ENCODE results near the gene BOK. TPM values are rescaled to one million over a fixed set of nuclear protein-coding genes. Genes with fewer than 3 reads are reported as not detected.
"Not testable (repeated sequence)": the region's sequence is repeated elsewhere in the genome, so short reads cannot be mapped to it uniquely, and the experiment has no call there.

Gene BOK
- total RNA-seq, 1 experiment from 2014 or later: not detected

DNA sequence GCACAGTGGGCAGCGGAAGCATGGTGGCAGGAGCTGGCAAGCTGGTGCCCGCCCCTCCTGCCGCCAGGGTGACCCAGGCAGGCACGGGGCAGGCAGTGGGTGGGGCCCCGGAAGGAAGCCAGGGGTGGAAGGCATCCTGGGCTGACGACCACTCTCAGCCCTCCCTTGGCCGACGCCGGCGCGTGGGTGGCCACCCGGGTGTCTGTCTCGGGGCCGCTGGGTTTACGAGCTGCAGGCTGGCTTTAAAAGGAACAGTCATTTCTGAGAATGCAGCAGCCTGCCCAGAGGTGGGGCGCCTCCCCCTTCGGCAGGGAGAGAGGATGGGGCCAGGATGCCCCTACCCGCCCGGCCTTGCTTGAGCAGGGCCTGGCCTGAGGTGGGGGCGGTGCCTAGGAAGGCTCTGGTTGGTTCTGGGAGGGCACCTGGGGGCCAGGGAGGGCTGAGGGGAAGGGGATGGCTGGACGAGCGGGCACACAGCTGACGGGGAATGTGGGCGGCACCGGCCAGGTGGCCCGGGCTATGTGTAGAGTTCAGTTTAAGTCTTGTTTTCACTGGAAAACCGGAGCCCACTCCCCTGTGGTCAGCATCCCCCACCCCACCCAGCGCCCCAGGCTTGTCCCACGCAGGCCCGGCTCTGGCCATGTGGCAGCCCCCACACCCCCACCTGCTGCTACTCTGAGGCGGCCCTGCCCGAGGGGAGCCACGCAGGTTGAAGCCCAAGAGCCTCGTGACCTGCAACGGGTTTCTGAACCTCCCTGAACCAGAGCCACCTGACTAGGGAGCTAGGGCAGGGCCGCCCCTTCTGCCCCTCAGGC is 6.3 kb downstream of the BOK start:
- H3K4me2 ChIP-seq (ENCODE audit: low read depth, low read length, poor library complexity, severe bottlenecking): no peak overlapping the region

DNA sequence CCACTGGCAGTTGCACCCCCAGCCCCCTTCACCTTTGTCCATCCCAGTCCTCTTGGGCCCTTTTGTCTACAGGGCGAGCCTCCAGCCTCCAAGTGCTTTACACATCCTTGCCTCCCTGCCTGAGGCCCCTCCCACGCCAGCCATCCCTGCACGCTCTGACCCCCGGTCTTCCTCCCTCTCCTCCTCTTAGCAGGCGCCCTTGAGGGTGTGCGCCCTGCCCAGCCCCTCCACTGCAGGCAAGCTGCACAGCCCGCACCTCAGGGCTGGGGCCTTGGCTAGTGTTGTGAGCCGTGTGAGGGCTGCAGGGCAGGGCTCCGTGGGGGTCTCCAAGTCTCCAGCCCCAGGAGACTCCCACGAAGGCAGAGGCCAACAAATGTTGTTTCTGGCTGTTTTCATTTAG is 6.9 kb downstream of the BOK start:
- Histone ChIP-seq H3K9me2 (replicated peaks; ENCODE audit: insufficient read depth, low read length) (no peaks in the 10 kb centered on the region), H3K9me3 (ENCODE audit: low read length) (no peaks in the 10 kb centered on the region), H3K27me3 (ENCODE audit: low read length) (no peaks in the 10 kb centered on the region), H3K9ac (ENCODE audit: low read length) (no peak overlapping the region), H3K4me2 (ENCODE audit: low read depth, low read length, poor library complexity, severe bottlenecking) (no peak overlapping the region), H3K79me2 (ENCODE audit: low read length) (no peaks in the 10 kb centered on the region), H3K4me3 (ENCODE audit: low read length) (no peak overlapping the region), H4K20me1 (ENCODE audit: insufficient read depth, low read depth, low read length) (no peaks in the 10 kb centered on the region), H3K27ac (ENCODE audit: low read length) (no peak overlapping the region), H2AFZ (ENCODE audit: low read length) (no peak overlapping the region), H3K36me3 (ENCODE audit: insufficient read depth, low read length) (no peaks in the 10 kb centered on the region), H3K4me1 (ENCODE audit: low read length) (peaks cover 5% of the 10 kb centered on the region; the same call in 1 of the 2 replicates)
- no peak for DNase-seq

More for the DNA sequence above, 6.3 kb downstream of the BOK start:
- no peaks in the 10 kb centered on the region for H3K9me2 ChIP-seq (replicated peaks; ENCODE audit: insufficient read depth, low read length)
- peaks cover 5% of the 10 kb centered on the region; the same call in 1 of the 2 replicates for H3K4me1 ChIP-seq (ENCODE audit: low read length)
- H3K79me2 ChIP-seq (ENCODE audit: low read length): no peaks in the 10 kb centered on the region
- H3K4me3 ChIP-seq (ENCODE audit: low read length): no peak overlapping the region; the same call in 1 of the 2 replicates
- no peak overlapping the region for H2AFZ ChIP-seq (ENCODE audit: low read length)
- no peak overlapping the region for H3K27ac ChIP-seq (ENCODE audit: low read length)
- H3K36me3 ChIP-seq (ENCODE audit: insufficient read depth, low read length): no peaks in the 10 kb centered on the region
- no peaks in the 10 kb centered on the region for H3K9me3 ChIP-seq (ENCODE audit: low read length)
- H4K20me1 ChIP-seq (ENCODE audit: insufficient read depth, low read depth, low read length): no peaks in the 10 kb centered on the region
- H3K27me3 ChIP-seq (ENCODE audit: low read length): no peaks in the 10 kb centered on the region
- no peak for DNase-seq
- no peak overlapping the region for H3K9ac ChIP-seq (ENCODE audit: low read length)

DNA sequence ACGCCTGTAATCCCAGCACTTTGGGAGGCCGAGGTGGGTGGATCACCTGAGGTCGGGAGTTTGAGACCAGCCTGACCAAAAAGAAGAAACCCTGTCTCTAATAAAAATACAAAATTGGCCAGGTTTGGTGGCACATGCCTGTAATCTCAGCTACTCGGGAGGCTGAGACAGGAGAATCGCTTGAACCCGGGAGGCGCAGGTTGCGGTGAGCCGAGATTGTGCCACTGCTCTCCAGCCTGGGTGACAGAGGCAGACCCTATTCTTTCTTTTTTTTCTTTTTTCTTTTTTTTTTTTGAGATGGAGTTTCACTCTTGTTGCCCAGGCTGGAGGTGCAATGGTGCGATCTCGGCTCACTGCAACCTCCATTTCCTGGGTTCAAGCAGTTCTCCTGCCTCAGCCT is 7.5 kb downstream of the BOK start:
- not testable (repeated sequence) for DNase-seq; H4K20me1 ChIP-seq (ENCODE audit: insufficient read depth, low read depth, low read length)

DNA sequence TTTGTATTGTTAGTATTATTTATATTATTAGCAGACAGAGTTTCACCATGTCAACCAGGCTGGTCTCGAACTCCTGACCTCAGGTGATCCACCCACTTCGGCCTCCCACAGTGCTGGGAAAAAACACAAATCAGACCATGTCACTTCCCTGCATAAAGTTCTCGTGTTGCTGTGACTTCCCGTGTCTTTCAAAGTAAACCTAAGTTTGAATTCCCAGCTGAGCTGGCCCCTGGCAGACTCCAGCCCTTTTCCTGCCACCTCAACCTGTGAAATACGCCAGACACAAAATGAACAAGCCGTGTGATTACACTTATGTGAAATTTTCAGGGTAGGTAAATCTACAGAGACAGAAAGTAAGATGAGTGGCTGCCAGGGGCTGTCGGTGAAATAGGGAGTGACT is 7.9 kb downstream of the BOK start:
- H4K20me1 ChIP-seq (ENCODE audit: insufficient read depth, low read depth, low read length): no peaks in the 10 kb centered on the region
- no peak overlapping the region for H3K4me2 ChIP-seq (ENCODE audit: low read depth, low read length, poor library complexity, severe bottlenecking)
- H2AFZ ChIP-seq (ENCODE audit: low read length): no peak overlapping the region
- no peak overlapping the region for H3K4me3 ChIP-seq (ENCODE audit: low read length)
- no peaks in the 10 kb centered on the region for H3K9me3 ChIP-seq (ENCODE audit: low read length)
- H3K9ac ChIP-seq (ENCODE audit: low read length): no peak overlapping the region
- peaks cover 5% of the 10 kb centered on the region; the same call in 1 of the 2 replicates for H3K4me1 ChIP-seq (ENCODE audit: low read length)
- H3K79me2 ChIP-seq (ENCODE audit: low read length): no peaks in the 10 kb centered on the region
- H3K27me3 ChIP-seq (ENCODE audit: low read length): no peaks in the 10 kb centered on the region
- no peaks in the 10 kb centered on the region for H3K36me3 ChIP-seq (ENCODE audit: insufficient read depth, low read length)
- no peaks in the 10 kb centered on the region for H3K9me2 ChIP-seq (replicated peaks; ENCODE audit: insufficient read depth, low read length)
- no peak for DNase-seq
- H3K27ac ChIP-seq (ENCODE audit: low read length): no peak overlapping the region

More for the DNA sequence above, 7.5 kb downstream of the BOK start:
- not testable (repeated sequence) for H2AFZ ChIP-seq (ENCODE audit: low read length); H3K4me2 ChIP-seq (ENCODE audit: low read depth, low read length, poor library complexity, severe bottlenecking); H3K9me3 ChIP-seq (ENCODE audit: low read length); H3K9ac ChIP-seq (ENCODE audit: low read length); H3K9me2 ChIP-seq (replicated peaks; ENCODE audit: insufficient read depth, low read length); H3K36me3 ChIP-seq (ENCODE audit: insufficient read depth, low read length); H3K4me1 ChIP-seq (ENCODE audit: low read length); H3K4me3 ChIP-seq (ENCODE audit: low read length); H3K27ac ChIP-seq (ENCODE audit: low read length); H3K27me3 ChIP-seq (ENCODE audit: low read length); H3K79me2 ChIP-seq (ENCODE audit: low read length)

DNA sequence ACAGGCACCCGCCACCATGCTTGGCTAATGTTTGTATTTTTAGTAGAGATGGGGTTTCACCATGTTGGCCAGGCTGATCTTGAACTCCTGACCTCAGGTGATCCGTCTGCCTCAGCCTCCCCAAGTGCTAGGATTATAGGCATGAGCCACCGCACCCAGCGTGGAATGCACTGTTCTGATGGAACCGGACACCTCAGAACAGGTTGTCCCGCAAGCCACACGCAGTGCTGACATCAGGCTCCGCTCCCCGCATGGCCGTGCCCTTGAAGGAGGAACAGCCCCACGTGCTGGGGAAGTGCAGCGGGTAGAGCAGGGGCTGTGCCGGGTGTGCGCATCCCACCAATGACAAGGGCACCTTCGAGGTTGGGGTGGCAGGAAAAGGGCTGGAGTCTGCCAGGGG is 8.7 kb downstream of the BOK start:
- H3K27ac ChIP-seq (ENCODE audit: low read length); H3K4me3 ChIP-seq (ENCODE audit: low read length); H3K9ac ChIP-seq (ENCODE audit: low read length); H4K20me1 ChIP-seq (ENCODE audit: insufficient read depth, low read depth, low read length); H3K79me2 ChIP-seq (ENCODE audit: low read length); H3K27me3 ChIP-seq (ENCODE audit: low read length); DNase-seq; H2AFZ ChIP-seq (ENCODE audit: low read length); H3K9me2 ChIP-seq (replicated peaks; ENCODE audit: insufficient read depth, low read length); H3K9me3 ChIP-seq (ENCODE audit: low read length); H3K4me2 ChIP-seq (ENCODE audit: low read depth, low read length, poor library complexity, severe bottlenecking); H3K4me1 ChIP-seq (ENCODE audit: low read length); H3K36me3 ChIP-seq (ENCODE audit: insufficient read depth, low read length): not testable (repeated sequence)

DNA sequence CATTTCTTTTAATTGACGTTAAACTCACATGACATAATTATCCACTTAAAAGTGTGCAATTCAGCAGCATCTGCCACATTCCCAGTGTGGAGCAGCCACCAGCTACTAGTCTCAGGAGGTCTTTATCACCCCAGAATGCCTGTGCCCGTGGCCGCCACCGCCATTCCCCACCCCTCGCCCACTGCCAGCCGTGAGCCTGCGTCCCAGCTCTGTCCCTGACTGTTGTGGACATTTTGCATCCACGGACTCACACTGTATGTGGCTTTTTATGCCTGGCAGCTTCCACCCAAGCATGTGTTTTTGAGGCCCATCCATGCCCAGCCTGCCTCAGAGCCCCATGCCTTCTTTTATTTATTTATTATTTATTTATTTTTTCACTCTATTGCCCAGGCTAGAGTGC is 9.2 kb downstream of the BOK start:
- Histone ChIP-seq H3K4me2 (ENCODE audit: low read depth, low read length, poor library complexity, severe bottlenecking) (no peak overlapping the region), H3K9ac (ENCODE audit: low read length) (no peak overlapping the region), H2AFZ (ENCODE audit: low read length) (no peak overlapping the region), H3K4me3 (ENCODE audit: low read length) (no peak overlapping the region), H3K79me2 (ENCODE audit: low read length) (no peaks in the 10 kb centered on the region), H3K9me3 (ENCODE audit: low read length) (no peaks in the 10 kb centered on the region), H3K36me3 (ENCODE audit: insufficient read depth, low read length) (no peaks in the 10 kb centered on the region), H3K4me1 (ENCODE audit: low read length) (peaks cover 5% of the 10 kb centered on the region; the same call in 1 of the 2 replicates), H4K20me1 (ENCODE audit: insufficient read depth, low read depth, low read length) (no peaks in the 10 kb centered on the region), H3K27ac (ENCODE audit: low read length) (no peak overlapping the region), H3K9me2 (replicated peaks; ENCODE audit: insufficient read depth, low read length) (no peaks in the 10 kb centered on the region), H3K27me3 (ENCODE audit: low read length) (no peaks in the 10 kb centered on the region)
- DNase-seq: no peak

DNA sequence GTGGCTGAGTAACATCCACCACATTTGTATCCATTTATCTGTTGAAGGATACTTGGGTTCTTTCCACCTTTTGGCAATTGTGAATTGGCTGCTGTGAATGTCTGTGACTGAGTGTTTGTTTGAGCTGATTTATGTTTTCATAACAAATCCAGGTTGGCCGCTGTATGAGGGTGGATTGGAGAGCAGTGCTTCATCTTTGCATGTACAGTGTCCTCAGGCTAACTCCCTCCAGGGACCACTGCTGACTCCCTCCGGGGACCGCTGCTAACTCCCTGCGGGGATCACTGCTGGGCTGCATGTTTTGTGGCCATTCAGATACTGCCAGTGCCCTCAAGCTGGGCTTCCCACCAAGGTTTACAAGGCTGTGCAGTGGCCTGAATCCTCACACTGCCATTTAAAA is 10.2 kb downstream of the BOK start:
- Histone ChIP-seq H3K9me2 (replicated peaks; ENCODE audit: insufficient read depth, low read length) (no peaks in the 10 kb centered on the region), H4K20me1 (ENCODE audit: insufficient read depth, low read depth, low read length) (no peaks in the 10 kb centered on the region), H3K79me2 (ENCODE audit: low read length) (no peaks in the 10 kb centered on the region), H3K9ac (ENCODE audit: low read length) (no peak overlapping the region), H3K27ac (ENCODE audit: low read length) (no peak overlapping the region), H3K9me3 (ENCODE audit: low read length) (no peaks in the 10 kb centered on the region), H3K4me3 (ENCODE audit: low read length) (no peak overlapping the region), H3K27me3 (ENCODE audit: low read length) (no peaks in the 10 kb centered on the region), H3K4me2 (ENCODE audit: low read depth, low read length, poor library complexity, severe bottlenecking) (no peak overlapping the region), H3K36me3 (ENCODE audit: insufficient read depth, low read length) (no peaks in the 10 kb centered on the region; the same call in 1 of the 2 replicates), H3K4me1 (ENCODE audit: low read length) (peaks cover 5% of the 10 kb centered on the region; the same call in 1 of the 2 replicates), H2AFZ (ENCODE audit: low read length) (no peak overlapping the region)
- no peak for DNase-seq

DNA sequence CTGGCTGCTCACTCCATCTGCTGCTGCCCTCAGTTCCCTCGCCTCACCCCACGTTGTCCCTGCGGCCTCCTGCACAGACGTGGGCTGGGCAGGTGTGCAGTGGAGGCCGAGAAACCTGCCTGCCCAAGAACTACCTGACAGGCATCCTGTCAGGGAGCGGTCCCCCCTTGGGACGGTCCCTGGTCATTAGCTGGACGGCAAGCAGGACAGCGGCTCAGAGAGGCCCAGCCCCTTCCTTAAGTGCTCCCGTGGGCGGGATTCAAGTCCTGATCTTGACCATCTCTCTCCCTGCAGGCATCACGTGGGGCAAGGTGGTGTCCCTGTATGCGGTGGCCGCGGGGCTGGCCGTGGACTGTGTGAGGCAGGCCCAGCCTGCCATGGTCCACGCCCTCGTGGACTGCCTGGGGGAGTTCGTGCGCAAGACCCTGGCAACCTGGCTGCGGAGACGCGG is 11.3 kb downstream of the BOK start:
- Histone ChIP-seq H3K79me2 (ENCODE audit: low read length) (no peaks in the 10 kb centered on the region), H3K9me3 (ENCODE audit: low read length) (no peaks in the 10 kb centered on the region)

More for the DNA sequence above, 11.3 kb downstream of the BOK start:
- Histone ChIP-seq H3K9ac (ENCODE audit: low read length) (no peak overlapping the region), H2AFZ (ENCODE audit: low read length) (no peak overlapping the region), H4K20me1 (ENCODE audit: insufficient read depth, low read depth, low read length) (no peaks in the 10 kb centered on the region), H3K27me3 (ENCODE audit: low read length) (no peaks in the 10 kb centered on the region), H3K36me3 (ENCODE audit: insufficient read depth, low read length) (no peaks in the 10 kb centered on the region; the same call in 1 of the 2 replicates), H3K4me3 (ENCODE audit: low read length) (no peak overlapping the region), H3K27ac (ENCODE audit: low read length) (no peak overlapping the region), H3K4me1 (ENCODE audit: low read length) (peaks cover under 1% of the 10 kb centered on the region; the same call in 1 of the 2 replicates), H3K4me2 (ENCODE audit: low read depth, low read length, poor library complexity, severe bottlenecking) (no peak overlapping the region), H3K9me2 (replicated peaks; ENCODE audit: insufficient read depth, low read length) (no peaks in the 10 kb centered on the region)
- no peak for DNase-seq

Data from Karpas-422 (cell line).